K562 (cell line): ENCODE results near the gene MMP7.

ENCODE experiments used
- CHD1 ChIP-seq: fragments of 200-600 bp; sonication (generic); IDR thresholded peaks from one replicate; pipeline ENCODE4 v1.6.1; 2012; ENCODE audit warnings: mild to moderate bottlenecking, moderate library complexity, low read length, inconsistent platforms
- CREM ChIP-seq: IDR thresholded peaks from 2 replicates; pipeline ENCODE4 v1.6.1; 2014; ENCODE audit warnings: antibody characterized with exemption, low read depth
- FOXK2 ChIP-seq, 2 experiments: fragments of 450-650 bp; IDR thresholded peaks in 1 of 2; conservative IDR thresholded peaks in 1 of 2; 2 replicates each; pipeline ENCODE4 v1.6.1; 2016; ENCODE audit warnings: low read depth in 2 of 2, mild to moderate bottlenecking in 1 of 2
- GATAD2A ChIP-seq: fragments of 450-650 bp; IDR thresholded peaks from 2 replicates; pipeline ENCODE4 v1.6.1; 2017
- MTA1 ChIP-seq: fragments of 450-650 bp; IDR thresholded peaks from 2 replicates; pipeline ENCODE4 v1.6.1; 2017; ENCODE audit warnings: borderline replicate concordance
- NFIC ChIP-seq: fragments of 450-650 bp; IDR thresholded peaks from 2 replicates; pipeline ENCODE4 v1.6.1; 2017; ENCODE audit warnings: mild to moderate bottlenecking, inconsistent platforms
- NR2C1 ChIP-seq, 2 experiments: fragments of 450-650 bp; IDR thresholded peaks; 2 replicates each; pipeline ENCODE4 v1.6.1; 2017; ENCODE audit warnings: mild to moderate bottlenecking in 2 of 2, antibody characterized with exemption in 1 of 2, inconsistent platforms in 1 of 2, missing compliant biosample characterization in 1 of 2, missing genetic modification characterization in 1 of 2
- NR2C2 ChIP-seq, 2 experiments: fragments of 200-800 bp in 1 of 2; sonication (Bioruptor generic) in 1 of 2; sonication (generic) in 1 of 2; formaldehyde crosslinking in 1 of 2; IDR thresholded peaks; 2 replicates each; pipeline versions ENCODE4 v1.6.1 to v1.8.0; 2016 to 2022; ENCODE audit warnings: mild to moderate bottlenecking in 1 of 2, missing compliant biosample characterization in 1 of 2, missing genetic modification characterization in 1 of 2, missing genetic modification reagents in 1 of 2
- PHF8 ChIP-seq: fragments of 200-600 bp; sonication (generic); IDR thresholded peaks from 2 replicates; pipeline ENCODE4 v1.6.1; 2012; ENCODE audit warnings: mixed run types, mild to moderate bottlenecking, inconsistent platforms, low read length, moderate library complexity, borderline replicate concordance
- RCOR1 ChIP-seq, 2 experiments: IDR thresholded peaks; 2 replicates each; pipeline ENCODE4 v1.6.1; 2012; ENCODE audit warnings: low read depth in 2 of 2, low read length in 2 of 2, borderline replicate concordance in 1 of 2, improper control_type of control experiment in 1 of 2
- ZC3H4 ChIP-seq: sonication (generic); formaldehyde crosslinking; IDR thresholded peaks from 2 replicates; pipeline ENCODE4 v1.9.0; 2021; ENCODE audit warnings: missing genetic modification reagents, borderline replicate concordance
- ZNF274 ChIP-seq: IDR thresholded peaks from 2 replicates; pipeline ENCODE4 v1.6.1; 2011; ENCODE audit warnings: low read depth, mild to moderate bottlenecking, low read length, moderate library complexity, borderline replicate concordance
- TF ChIP-seq, protein P1 (sequence below): sonication (generic); formaldehyde crosslinking; IDR thresholded peaks from 2 replicates; pipeline ENCODE4 v1.8.1; 2023; ENCODE audit warnings: mild to moderate bottlenecking, missing genetic modification reagents
- TF ChIP-seq, protein P2 (sequence below), 3 experiments: IDR thresholded peaks in 2 of 3; conservative IDR thresholded peaks in 1 of 3; 2 replicates each; pipeline ENCODE4 v1.5.1; 2011 to 2012; ENCODE audit warnings: low read length in 3 of 3, mild to moderate bottlenecking in 3 of 3, control low read depth in 2 of 3, improper control_type of control experiment in 1 of 3, inconsistent platforms in 1 of 3, low read depth in 1 of 3, mixed read lengths in 1 of 3, moderate library complexity in 1 of 3; ENCODE audit not compliant: insufficient read depth in 2 of 3

DNA sequence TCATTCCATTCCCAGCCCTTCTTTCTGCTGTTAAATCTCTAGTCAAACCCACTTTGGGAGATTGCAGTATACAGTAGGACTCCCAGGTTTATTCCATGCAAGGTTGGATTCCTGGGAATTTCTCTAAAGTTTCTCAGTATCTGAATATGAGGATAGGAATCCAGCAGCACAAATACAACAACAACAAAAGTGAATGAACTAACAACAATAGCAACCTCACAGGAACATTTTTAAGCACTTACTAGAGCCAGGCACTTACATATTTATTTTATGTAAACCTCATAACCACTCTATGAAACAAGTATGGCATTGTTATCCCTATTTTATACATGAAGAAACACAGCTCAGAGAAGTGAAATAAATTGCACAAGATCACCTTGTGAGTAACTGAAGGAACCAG, 1.9 kb downstream of the MMP7 start:
- no peak for TF ChIP-seq NFIC
- TF ChIP-seq, protein P1, sequence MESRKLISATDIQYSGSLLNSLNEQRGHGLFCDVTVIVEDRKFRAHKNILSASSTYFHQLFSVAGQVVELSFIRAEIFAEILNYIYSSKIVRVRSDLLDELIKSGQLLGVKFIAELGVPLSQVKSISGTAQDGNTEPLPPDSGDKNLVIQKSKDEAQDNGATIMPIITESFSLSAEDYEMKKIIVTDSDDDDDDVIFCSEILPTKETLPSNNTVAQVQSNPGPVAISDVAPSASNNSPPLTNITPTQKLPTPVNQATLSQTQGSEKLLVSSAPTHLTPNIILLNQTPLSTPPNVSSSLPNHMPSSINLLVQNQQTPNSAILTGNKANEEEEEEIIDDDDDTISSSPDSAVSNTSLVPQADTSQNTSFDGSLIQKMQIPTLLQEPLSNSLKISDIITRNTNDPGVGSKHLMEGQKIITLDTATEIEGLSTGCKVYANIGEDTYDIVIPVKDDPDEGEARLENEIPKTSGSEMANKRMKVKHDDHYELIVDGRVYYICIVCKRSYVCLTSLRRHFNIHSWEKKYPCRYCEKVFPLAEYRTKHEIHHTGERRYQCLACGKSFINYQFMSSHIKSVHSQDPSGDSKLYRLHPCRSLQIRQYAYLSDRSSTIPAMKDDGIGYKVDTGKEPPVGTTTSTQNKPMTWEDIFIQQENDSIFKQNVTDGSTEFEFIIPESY (CRISPR knock-in tag): no peak
- TF ChIP-seq, protein P2, sequence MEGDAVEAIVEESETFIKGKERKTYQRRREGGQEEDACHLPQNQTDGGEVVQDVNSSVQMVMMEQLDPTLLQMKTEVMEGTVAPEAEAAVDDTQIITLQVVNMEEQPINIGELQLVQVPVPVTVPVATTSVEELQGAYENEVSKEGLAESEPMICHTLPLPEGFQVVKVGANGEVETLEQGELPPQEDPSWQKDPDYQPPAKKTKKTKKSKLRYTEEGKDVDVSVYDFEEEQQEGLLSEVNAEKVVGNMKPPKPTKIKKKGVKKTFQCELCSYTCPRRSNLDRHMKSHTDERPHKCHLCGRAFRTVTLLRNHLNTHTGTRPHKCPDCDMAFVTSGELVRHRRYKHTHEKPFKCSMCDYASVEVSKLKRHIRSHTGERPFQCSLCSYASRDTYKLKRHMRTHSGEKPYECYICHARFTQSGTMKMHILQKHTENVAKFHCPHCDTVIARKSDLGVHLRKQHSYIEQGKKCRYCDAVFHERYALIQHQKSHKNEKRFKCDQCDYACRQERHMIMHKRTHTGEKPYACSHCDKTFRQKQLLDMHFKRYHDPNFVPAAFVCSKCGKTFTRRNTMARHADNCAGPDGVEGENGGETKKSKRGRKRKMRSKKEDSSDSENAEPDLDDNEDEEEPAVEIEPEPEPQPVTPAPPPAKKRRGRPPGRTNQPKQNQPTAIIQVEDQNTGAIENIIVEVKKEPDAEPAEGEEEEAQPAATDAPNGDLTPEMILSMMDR (IDR thresholded peaks at IDR 0.05 in 2 of 3, conservative IDR thresholded peaks at IDR 0.05 in 1 of 3; ENCODE audit: insufficient read depth in 2 of 3, low read depth in 1 of 3, low read length in 3 of 3): no peak
- no peak for TF ChIP-seq PHF8
- no peak for TF ChIP-seq CHD1
- no peak for TF ChIP-seq GATAD2A
- TF ChIP-seq ZC3H4 (CRISPR knock-in tag): no peak
- TF ChIP-seq NR2C1 (IDR thresholded peaks at IDR 0.05): no peak
- no peak for TF ChIP-seq NR2C1 (tag; IDR thresholded peaks at IDR 0.05)
- TF ChIP-seq ZNF274: no peak
- TF ChIP-seq CREM: no peak
- no peak for TF ChIP-seq NR2C2 (CRISPR knock-in tag; IDR thresholded peaks at IDR 0.05)
- no peak for TF ChIP-seq NR2C2 (tag; IDR thresholded peaks at IDR 0.05)
- no peak for TF ChIP-seq RCOR1 (IDR thresholded peaks at IDR 0.05; ENCODE audit: borderline replicate concordance in 1 of 2, low read depth in 2 of 2, low read length in 2 of 2)
- no peak for TF ChIP-seq FOXK2 (conservative IDR thresholded peaks at IDR 0.05 in 1 of 2, IDR thresholded peaks at IDR 0.05 in 1 of 2; ENCODE audit: low read depth in 2 of 2)
- TF ChIP-seq MTA1: no peak
